A549 (cell line): ENCODE measurements around the gene DNAJC19. TPM values are rescaled to one million over a fixed set of nuclear protein-coding genes. Genes with fewer than 3 reads are reported as not detected.

Experiments used
- ATAC-seq, 2 experiments: fragments of 200-7000 bp in 1 of 2; fragments of >200 bp in 1 of 2; cut with Nextera tagmentation in 1 of 2; cut with Tn5 transposase in 1 of 2; 3 replicates each; pipeline versions ENCODE4 v1.8.0 to v1.9.1; 2018 to 2020; ENCODE audit warnings: mild to moderate bottlenecking in 1 of 2, moderate library complexity in 1 of 2
- CTCF ChIA-PET: fragments of 300-600 bp; sonication (Branson Sonifier 250); formaldehyde crosslinking; extraction: SDS; loops from one replicate; lab custom pipeline; 2021; ENCODE audit warnings: antibody characterized with exemption, inconsistent platforms; lab: Yijun Ruan, JAX
- POLR2A ChIA-PET: fragments of 350-600 bp; formaldehyde crosslinking; extraction: SDS; loops from one replicate; lab custom pipeline; 2021; ENCODE audit warnings: antibody characterized with exemption, inconsistent platforms; lab: Yijun Ruan, JAX
- DNase-seq, 2 experiments: peaks; one replicate each; pipeline versions ENCODE4 v3.0.0 to v3.0.0-alpha.2; 2011 to 2016; ENCODE audit warnings: low read depth in 1 of 2, low spot score in 1 of 2
- FAIRE-seq: peaks from 2 replicates; lab custom pipeline; 2011; peaks lifted over from hg19 to GRCh38; lab: Jason Lieb, UNC
- H3K27ac ChIP-seq, 2 experiments: fragments of >200 bp; sonication (Bioruptor Twin); formaldehyde crosslinking; 3 replicates each; pipeline ENCODE4 v1.5.1; 2016 to 2017
- H3K4me1 ChIP-seq: fragments of >200 bp; sonication (Bioruptor Twin); formaldehyde crosslinking; 3 replicates; pipeline ENCODE4 v1.6.1; 2016
- H3K4me2 ChIP-seq: fragments of >200 bp; sonication (Bioruptor Twin); formaldehyde crosslinking; 3 replicates; pipeline ENCODE4 v1.6.1; 2016
- H3K4me3 ChIP-seq: fragments of >200 bp; sonication (Bioruptor Twin); formaldehyde crosslinking; 3 replicates; pipeline ENCODE4 v1.5.1; 2016
- H3K9me3 ChIP-seq: fragments of >200 bp; sonication (Bioruptor Twin); formaldehyde crosslinking; 3 replicates; pipeline ENCODE4 v1.6.1; 2016
- ATOH8 ChIP-seq: fragments of 250-450 bp; sonication (Bioruptor Pico); IDR thresholded peaks from 2 replicates; pipeline ENCODE4 v1.5.0; 2020; ENCODE audit warnings: low read depth, mild to moderate bottlenecking, moderate library complexity
- CEBPB ChIP-seq, 2 experiments: fragments of >200 bp in 1 of 2; sonication (Bioruptor Twin) in 1 of 2; formaldehyde crosslinking in 1 of 2; IDR thresholded peaks; 2 replicates each; pipeline ENCODE4 v1.6.1; 2012 to 2016
- CHD4 ChIP-seq: fragments of 200-600 bp; sonication (generic); IDR thresholded peaks from 2 replicates; pipeline ENCODE4 v1.6.1; 2016; ENCODE audit warnings: antibody characterized with exemption, mild to moderate bottlenecking, borderline replicate concordance
- E2F6 ChIP-seq: IDR thresholded peaks from 2 replicates; pipeline ENCODE4 v1.6.1; 2012; ENCODE audit warnings: low read depth, borderline replicate concordance
- EP300 ChIP-seq, 2 experiments: fragments of >200 bp; sonication (Bioruptor Twin); formaldehyde crosslinking; IDR thresholded peaks; 2 replicates in 1 of 2; 3 replicates in 1 of 2; pipeline ENCODE4 v1.6.1; 2016 to 2017
- ESRRA ChIP-seq: fragments of 150-350 bp; IDR thresholded peaks from 2 replicates; pipeline ENCODE4 v1.6.1; 2014; ENCODE audit warnings: mild to moderate bottlenecking, low read length, borderline replicate concordance
- FOSL2 ChIP-seq, 2 experiments: fragments of 450-650 bp in 1 of 2; fragments of >200 bp in 1 of 2; sonication (Bioruptor Twin) in 1 of 2; formaldehyde crosslinking; IDR thresholded peaks; 2 replicates each; pipeline versions ENCODE4 v1.5.0 to v1.6.1; 2016 to 2020; ENCODE audit warnings: mild to moderate bottlenecking in 1 of 2, moderate library complexity in 1 of 2
- FOXS1 ChIP-seq: fragments of 250-450 bp; sonication (Bioruptor Pico); IDR thresholded peaks from 2 replicates; pipeline ENCODE4 v1.5.0; 2020; ENCODE audit warnings: mild to moderate bottlenecking, moderate library complexity
- GATA3 ChIP-seq: IDR thresholded peaks from 2 replicates; pipeline ENCODE4 v1.6.1; 2012; ENCODE audit warnings: borderline replicate concordance
- HDAC2 ChIP-seq: fragments of 200-600 bp; sonication (generic); IDR thresholded peaks from 2 replicates; pipeline ENCODE4 v1.6.1; 2016
- HEYL ChIP-seq: fragments of 250-450 bp; sonication (Bioruptor Pico); IDR thresholded peaks from 2 replicates; pipeline ENCODE4 v1.8.0; 2021; ENCODE audit warnings: mild to moderate bottlenecking, moderate library complexity
- HMGXB4 ChIP-seq: fragments of 250-450 bp; sonication (Bioruptor Pico); IDR thresholded peaks from 2 replicates; pipeline ENCODE4 v1.5.0; 2021; ENCODE audit warnings: mild to moderate bottlenecking, moderate library complexity, borderline replicate concordance
- JUN ChIP-seq, 2 experiments: fragments of >200 bp; sonication (Bioruptor Twin); formaldehyde crosslinking; IDR thresholded peaks; 2 replicates in 1 of 2; 3 replicates in 1 of 2; pipeline ENCODE4 v1.6.1; 2016 to 2017
- KDM1A ChIP-seq: fragments of 200-600 bp; sonication (generic); IDR thresholded peaks from 2 replicates; pipeline ENCODE4 v1.6.1; 2016; ENCODE audit warnings: low read depth, mild to moderate bottlenecking
- MAX ChIP-seq: IDR thresholded peaks from 2 replicates; pipeline ENCODE4 v1.6.1; 2012
- MAZ ChIP-seq: fragments of 150-350 bp; IDR thresholded peaks from 2 replicates; pipeline ENCODE4 v1.6.1; 2014; ENCODE audit warnings: antibody characterized with exemption, low read depth, low read length, borderline replicate concordance
- NPAS2 ChIP-seq: fragments of 250-450 bp; sonication (Bioruptor Pico); IDR thresholded peaks from 2 replicates; pipeline ENCODE4 v1.8.0; 2022; ENCODE audit warnings: mild to moderate bottlenecking, moderate library complexity, borderline replicate concordance
- NR3C1 ChIP-seq: fragments of >200 bp; sonication (Bioruptor Twin); formaldehyde crosslinking; IDR thresholded peaks from 3 replicates; pipeline ENCODE4 v1.6.1; 2017
- PHF8 ChIP-seq: fragments of 200-600 bp; sonication (generic); IDR thresholded peaks from 2 replicates; pipeline ENCODE4 v1.6.1; 2016; ENCODE audit warnings: low read depth, mild to moderate bottlenecking, antibody characterized with exemption, moderate library complexity, borderline replicate concordance
- POLR2A ChIP-seq: IDR thresholded peaks from 2 replicates; pipeline ENCODE4 v1.6.1; 2012; ENCODE audit warnings: mild to moderate bottlenecking, low read length
- RARB ChIP-seq: fragments of 250-450 bp; sonication (Bioruptor Pico); IDR thresholded peaks from 2 replicates; pipeline ENCODE4 v1.8.0; 2021; ENCODE audit warnings: mild to moderate bottlenecking, moderate library complexity
- RCOR1 ChIP-seq: fragments of 150-350 bp; IDR thresholded peaks from 2 replicates; pipeline ENCODE4 v1.6.1; 2014; ENCODE audit warnings: antibody characterized with exemption, low read length, low read depth
- SMC3 ChIP-seq: fragments of >200 bp; sonication (Bioruptor Twin); formaldehyde crosslinking; IDR thresholded peaks from 3 replicates; pipeline ENCODE4 v1.6.1; 2018; ENCODE audit warnings: inconsistent platforms
- ZSCAN20 ChIP-seq: fragments of 250-450 bp; sonication (Bioruptor Pico); IDR thresholded peaks from 2 replicates; pipeline ENCODE4 v1.8.0; 2022; ENCODE audit warnings: mild to moderate bottlenecking, moderate library complexity
- WGBS: methylation state at CpG from one replicate; pipeline ENCODE4 v1.1.6; 2017; ENCODE audit errors: missing lambda C conversion rate; 5-methylcytosine and 5-hydroxymethylcytosine counted together
- polyA minus RNA-seq: library from RNA; depleted of rRNA, polyadenylated mRNA; stranded (reverse); fragments of >200 nt; gene quantifications from 2 replicates; pipeline ENCODE4 v1.2.3, GENCODE V29; 2011; rRNA and poly(A)+ RNA removed
- polyA plus RNA-seq, 4 experiments: library from polyadenylated mRNA; depleted of rRNA in 3 of 4; stranded (reverse); fragments of >200 nt; fragmentation: RNase III in 1 of 4; extraction: RNeasy Plus Mini Kit Qiagen cat#74134 plus additional on column Dnase treatment in 1 of 4; gene quantifications; 2 replicates in 3 of 4; 3 replicates in 1 of 4; pipeline ENCODE4 v1.2.3, GENCODE V29; 2011 to 2017
- TF ChIP-seq, protein P1 (sequence below): fragments of 200-600 bp; sonication (generic); IDR thresholded peaks from 2 replicates; pipeline ENCODE4 v1.6.1; 2016; ENCODE audit warnings: antibody characterized with exemption, mild to moderate bottlenecking, moderate library complexity
- TF ChIP-seq, protein P2 (sequence below): fragments of >200 bp; sonication (Bioruptor Twin); formaldehyde crosslinking; IDR thresholded peaks from 2 replicates; pipeline ENCODE4 v1.6.1; 2016

The DNAJC19 gene
- 34.9 and 36.8 TPM in 2 replicates for polyA plus RNA-seq (2011; rRNA removed)
- polyA plus RNA-seq (2012; cell fraction: cytosol; rRNA removed): 35.2 and 39.4 TPM in 2 replicates
- 8.2 and 9.1 TPM in 2 replicates for polyA plus RNA-seq (2012; cell fraction: nucleus; rRNA removed)
- polyA plus RNA-seq (2017; fragmentation: RNase III; extraction: RNeasy Plus Mini Kit Qiagen cat#74134 plus additional on column Dnase treatment): 27.7 to 36.0 TPM (median 33.0 TPM) in 3 replicates
- polyA minus RNA-seq: 6.0 and 8.5 TPM in 2 replicates

DNA sequence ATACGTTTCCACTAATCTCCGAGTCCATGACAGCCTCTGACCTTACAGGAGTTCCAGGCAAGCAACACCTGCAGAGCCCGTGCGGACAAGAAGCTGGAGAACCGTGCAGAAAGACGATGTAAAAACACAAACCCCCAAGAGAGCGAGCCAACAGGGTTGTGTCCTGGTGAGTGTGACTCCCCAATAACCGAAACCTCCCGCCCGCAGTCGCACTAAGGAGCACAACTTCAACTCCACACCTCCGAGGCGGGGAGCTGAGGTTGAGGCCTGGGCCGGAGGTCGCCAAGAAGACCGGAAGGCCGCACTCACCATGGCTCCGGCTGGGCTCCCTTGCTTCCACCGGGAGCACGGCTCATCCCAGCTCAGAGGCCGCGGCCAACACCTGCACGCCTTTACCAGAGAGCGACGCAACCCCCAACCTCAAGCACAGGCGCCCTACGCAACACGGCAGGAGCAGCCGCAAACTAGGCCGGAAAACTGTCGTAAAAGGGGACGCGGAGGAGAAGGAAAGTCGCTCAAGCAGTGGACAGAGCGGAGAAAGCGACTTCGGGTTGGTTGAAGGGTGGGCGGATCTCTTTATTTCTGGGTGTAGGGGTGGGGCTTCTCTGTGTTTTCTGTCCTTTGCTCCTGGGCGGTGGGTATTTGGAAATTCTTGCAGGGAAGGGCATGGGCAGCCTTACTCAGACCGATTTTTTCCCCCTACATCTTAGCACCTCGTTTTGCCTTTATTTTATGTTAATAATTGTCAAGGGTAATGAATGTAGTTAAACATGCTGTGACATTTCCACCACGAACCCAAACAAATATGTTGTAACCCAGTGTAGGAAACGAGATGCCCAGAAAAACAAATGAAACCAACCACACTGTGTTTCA, at the start of gene DNAJC19:
TSS of gene DNAJC19 (minus strand) at position 446 of the 873 bp plus-strand sequence. CDS start at position 312, 134 bp downstream.
- peak within 1 kb of the TSS; percentile 90 for H3K4me2 ChIP-seq
- H3K27ac ChIP-seq: peak within 1 kb of the TSS; percentile 87
- ChIA-PET POLR2A (no interaction called here), CTCF (no interaction called here)
- FAIRE-seq: no peak
- no peaks in the 10 kb centered on the region for H3K9me3 ChIP-seq
- peak; percentile 85 to 97 for DNase-seq
- TF ChIP-seq, protein P1, sequence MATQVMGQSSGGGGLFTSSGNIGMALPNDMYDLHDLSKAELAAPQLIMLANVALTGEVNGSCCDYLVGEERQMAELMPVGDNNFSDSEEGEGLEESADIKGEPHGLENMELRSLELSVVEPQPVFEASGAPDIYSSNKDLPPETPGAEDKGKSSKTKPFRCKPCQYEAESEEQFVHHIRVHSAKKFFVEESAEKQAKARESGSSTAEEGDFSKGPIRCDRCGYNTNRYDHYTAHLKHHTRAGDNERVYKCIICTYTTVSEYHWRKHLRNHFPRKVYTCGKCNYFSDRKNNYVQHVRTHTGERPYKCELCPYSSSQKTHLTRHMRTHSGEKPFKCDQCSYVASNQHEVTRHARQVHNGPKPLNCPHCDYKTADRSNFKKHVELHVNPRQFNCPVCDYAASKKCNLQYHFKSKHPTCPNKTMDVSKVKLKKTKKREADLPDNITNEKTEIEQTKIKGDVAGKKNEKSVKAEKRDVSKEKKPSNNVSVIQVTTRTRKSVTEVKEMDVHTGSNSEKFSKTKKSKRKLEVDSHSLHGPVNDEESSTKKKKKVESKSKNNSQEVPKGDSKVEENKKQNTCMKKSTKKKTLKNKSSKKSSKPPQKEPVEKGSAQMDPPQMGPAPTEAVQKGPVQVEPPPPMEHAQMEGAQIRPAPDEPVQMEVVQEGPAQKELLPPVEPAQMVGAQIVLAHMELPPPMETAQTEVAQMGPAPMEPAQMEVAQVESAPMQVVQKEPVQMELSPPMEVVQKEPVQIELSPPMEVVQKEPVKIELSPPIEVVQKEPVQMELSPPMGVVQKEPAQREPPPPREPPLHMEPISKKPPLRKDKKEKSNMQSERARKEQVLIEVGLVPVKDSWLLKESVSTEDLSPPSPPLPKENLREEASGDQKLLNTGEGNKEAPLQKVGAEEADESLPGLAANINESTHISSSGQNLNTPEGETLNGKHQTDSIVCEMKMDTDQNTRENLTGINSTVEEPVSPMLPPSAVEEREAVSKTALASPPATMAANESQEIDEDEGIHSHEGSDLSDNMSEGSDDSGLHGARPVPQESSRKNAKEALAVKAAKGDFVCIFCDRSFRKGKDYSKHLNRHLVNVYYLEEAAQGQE: no peak
- TF ChIP-seq GATA3 (peak; percentile 40; the same call in 1 of the 2 replicates), NPAS2 (no peak), FOSL2 (IDR thresholded peaks at IDR 0.05) (no peak), FOSL2 (CRISPR knock-in tag; IDR thresholded peaks at IDR 0.05) (no peak), FOXS1 (CRISPR knock-in tag) (no peak), NR3C1 (no peak), ATOH8 (CRISPR knock-in tag) (no peak), JUN (IDR thresholded peaks at IDR 0.05) (peak in 1 of 2 experiments; percentile 51; a peak in 2 of 5 replicates), ZSCAN20 (no peak), EP300 (IDR thresholded peaks at IDR 0.05) (no peak), SMC3 (no peak), MAX (peak; percentile 86), CEBPB (IDR thresholded peaks at IDR 0.05) (peak in 1 of 2 experiments; percentile 19; a peak in 1 of 4 replicates), E2F6 (no peak), KDM1A (no peak), RARB (CRISPR knock-in tag) (no peak), PHF8 (0 out of 2 replicates have a peak, but pooled peaks have one; percentile 44), RCOR1 (no peak), POLR2A (peak; percentile 68)
- peak; percentile 96 to 99 for ATAC-seq
- H3K4me3 ChIP-seq: peak within 1 kb of the TSS; percentile 93
- peaks cover 7% of the 10 kb centered on the region; the same call in 1 of the 3 replicates for H3K4me1 ChIP-seq
- WGBS: 4% methylated on average over 29 of the region's 43 CpGs

- FAIRE-seq (no peak), ATAC-seq (no peak), DNase-seq (no peak)
- H3K27ac ChIP-seq: no peak overlapping the region
- no peak overlapping the region for H3K4me2 ChIP-seq
- H3K9me3 ChIP-seq: no peaks in the 10 kb centered on the region
- no peaks in the 10 kb centered on the region for H3K4me1 ChIP-seq
- CTCF ChIA-PET: no interaction called here
- POLR2A ChIA-PET: no interaction called here
- H3K4me3 ChIP-seq: no peak overlapping the region
- TF ChIP-seq, protein P2, sequence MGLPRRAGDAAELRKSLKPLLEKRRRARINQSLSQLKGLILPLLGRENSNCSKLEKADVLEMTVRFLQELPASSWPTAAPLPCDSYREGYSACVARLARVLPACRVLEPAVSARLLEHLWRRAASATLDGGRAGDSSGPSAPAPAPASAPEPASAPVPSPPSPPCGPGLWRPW: no peak
- TF ChIP-seq ESRRA (no peak), NR3C1 (no peak), FOXS1 (CRISPR knock-in tag) (no peak), MAZ (no peak), HMGXB4 (CRISPR knock-in tag) (no peak), E2F6 (no peak), HEYL (CRISPR knock-in tag) (no peak), HDAC2 (no peak), CHD4 (no peak)
Measured at GRCh38 chr3:181030948-181031347, 41.4 kb upstream of the DNAJC19 start.
